ENCODE results near the gene CD33. TPM values are rescaled to one million over a fixed set of nuclear protein-coding genes. Genes with fewer than 3 reads are reported as not detected.

The CD33 gene
- total and polyA plus RNA-seq, 2 experiments from 2014 or later, result 0.23 to 0.57 TPM

GRCh38 chr19:51253088-51253806 is 28.4 kb downstream of the CD33 start:
- Histone ChIP-seq H4K20me1 (ENCODE audit: insufficient read depth, poor library complexity, severe bottlenecking) (no peaks in the 10 kb centered on the region), H3K9me3 (ENCODE audit: low read depth) (no peaks in the 10 kb centered on the region), H3K9me2 (replicated peaks; ENCODE audit: insufficient read depth) (no peaks in the 10 kb centered on the region), H3K4me1 (ENCODE audit: insufficient read depth) (no peaks in the 10 kb centered on the region), H3K4me2 (no peak overlapping the region), H3K27ac (no peak overlapping the region), H3K4me3 (no peak overlapping the region), H3K36me3 (replicated peaks; ENCODE audit: insufficient read depth, low read depth) (no peaks in the 10 kb centered on the region), H2AFZ (no peak overlapping the region), H3K79me2 (no peaks in the 10 kb centered on the region), H3K27me3 (no peaks in the 10 kb centered on the region)
- no peak for DNase-seq (ENCODE audit: low spot score)
- TF ChIP-seq EZH2phosphoT487 (IDR thresholded peaks at IDR 0.05; ENCODE audit: low read depth, severe bottlenecking, unreplicated experiment), result no peak
- TF ChIP-seq CTCF (IDR thresholded peaks at IDR 0.05; ENCODE audit: poor library complexity), result no peak
- no peak for TF ChIP-seq EZH2 (IDR thresholded peaks at IDR 0.05; ENCODE audit: borderline replicate concordance)
- 100% methylated on average over 1 of the region's 1 CpG for WGBS (ENCODE audit: low lambda C conversion rate, missing lambda C conversion rate)

- TF ChIP-seq EZH2 (IDR thresholded peaks at IDR 0.05; ENCODE audit: borderline replicate concordance) (no peak), CTCF (IDR thresholded peaks at IDR 0.05; ENCODE audit: poor library complexity) (no peak), EZH2phosphoT487 (IDR thresholded peaks at IDR 0.05; ENCODE audit: low read depth, severe bottlenecking, unreplicated experiment) (no peak)
- H3K79me2 ChIP-seq, result no peaks in the 10 kb centered on the region
- H3K27ac ChIP-seq, result no peak overlapping the region
- no peaks in the 10 kb centered on the region for H4K20me1 ChIP-seq (ENCODE audit: insufficient read depth, poor library complexity, severe bottlenecking)
- no peaks in the 10 kb centered on the region for H3K36me3 ChIP-seq (replicated peaks; ENCODE audit: insufficient read depth, low read depth)
- no peaks in the 10 kb centered on the region for H3K9me2 ChIP-seq (replicated peaks; ENCODE audit: insufficient read depth)
- DNase-seq (ENCODE audit: low spot score), result no peak
- no peaks in the 10 kb centered on the region for H3K27me3 ChIP-seq
- H3K4me2 ChIP-seq, result no peak overlapping the region
- H3K4me1 ChIP-seq (ENCODE audit: insufficient read depth), result no peaks in the 10 kb centered on the region
- no peak overlapping the region for H3K4me3 ChIP-seq
- no peak overlapping the region for H2AFZ ChIP-seq
- H3K9me3 ChIP-seq (ENCODE audit: low read depth), result no peaks in the 10 kb centered on the region
- 78% methylated on average over 2 of the region's 2 CpGs for WGBS (ENCODE audit: low lambda C conversion rate, missing lambda C conversion rate)
These were observed 31.3 kb downstream of the CD33 start for GRCh38 chr19:51256155-51256625.

- H3K9me3 ChIP-seq (ENCODE audit: low read depth), result no peaks in the 10 kb centered on the region
- H4K20me1 ChIP-seq (ENCODE audit: insufficient read depth, poor library complexity, severe bottlenecking), result no peaks in the 10 kb centered on the region
- no peaks in the 10 kb centered on the region for H3K79me2 ChIP-seq
- WGBS (ENCODE audit: low lambda C conversion rate, missing lambda C conversion rate), result 78% methylated on average over 2 of the region's 2 CpGs
- no peak overlapping the region for H2AFZ ChIP-seq
- DNase-seq (ENCODE audit: low spot score), result no peak
- no peaks in the 10 kb centered on the region for H3K27me3 ChIP-seq
- H3K27ac ChIP-seq, result no peak overlapping the region
- TF ChIP-seq EZH2 (IDR thresholded peaks at IDR 0.05; ENCODE audit: borderline replicate concordance), result no peak
- TF ChIP-seq EZH2phosphoT487 (IDR thresholded peaks at IDR 0.05; ENCODE audit: low read depth, severe bottlenecking, unreplicated experiment), result no peak
- H3K4me2 ChIP-seq, result no peak overlapping the region
- no peaks in the 10 kb centered on the region for H3K9me2 ChIP-seq (replicated peaks; ENCODE audit: insufficient read depth)
- no peak overlapping the region for H3K4me3 ChIP-seq
- no peaks in the 10 kb centered on the region for H3K4me1 ChIP-seq (ENCODE audit: insufficient read depth)
- H3K36me3 ChIP-seq (replicated peaks; ENCODE audit: insufficient read depth, low read depth), result no peaks in the 10 kb centered on the region
These were observed 32.6 kb downstream of the CD33 start for GRCh38 chr19:51257471-51257870.

Measured in hepatocyte (in vitro differentiated cells).